GM23338 (cell line): Measurements from ENCODE around the gene GSAP. TPM values are rescaled to one million over a fixed set of nuclear protein-coding genes. Genes with fewer than 3 reads are reported as not detected.

ENCODE experiments used
- ATAC-seq: fragments of 200-7000 bp; cut with Tn5 transposase; 3 replicates; pipeline ENCODE4 v1.9.1; 2020
- DNase-seq: peaks from one replicate; pipeline ENCODE4 v3.0.0-alpha.2; 2015; ENCODE audit warnings: low spot score
- H2AFZ ChIP-seq: fragments of 200-600 bp; sonication (generic); 2 replicates; pipeline ENCODE4 v1.8.0; 2016; ENCODE audit warnings: antibody characterized with exemption, mild to moderate bottlenecking, moderate library complexity
- H3F3A ChIP-seq: fragments of 200-600 bp; sonication (generic); replicated peaks from 2 replicates; pipeline ENCODE4 v1.8.0; 2017; ENCODE audit warnings: antibody characterized with exemption, mixed run types, low read depth
- H3K27ac ChIP-seq: fragments of 200-600 bp; sonication (generic); 2 replicates; pipeline ENCODE4 v1.6.1; 2016; ENCODE audit warnings: low read depth
- H3K27me3 ChIP-seq: fragments of 200-600 bp; sonication (generic); 2 replicates; pipeline ENCODE4 v1.8.0; 2016; ENCODE audit warnings: mild to moderate bottlenecking, mixed run types, moderate library complexity; ENCODE audit not compliant: insufficient read depth
- H3K36me3 ChIP-seq: fragments of 200-600 bp; sonication (generic); 2 replicates; pipeline ENCODE4 v1.8.0; 2016; ENCODE audit warnings: mild to moderate bottlenecking; ENCODE audit not compliant: insufficient read depth
- H3K4me1 ChIP-seq: fragments of 200-600 bp; sonication (generic); 2 replicates; pipeline ENCODE4 v1.8.0; 2016; ENCODE audit warnings: mild to moderate bottlenecking, moderate library complexity; ENCODE audit not compliant: insufficient read depth
- H3K4me2 ChIP-seq: fragments of 200-600 bp; sonication (generic); 2 replicates; pipeline ENCODE4 v1.7.1; 2017; ENCODE audit warnings: mixed run types
- H3K4me3 ChIP-seq: fragments of 200-600 bp; sonication (generic); 2 replicates; pipeline ENCODE4 v1.6.1; 2016; ENCODE audit warnings: mixed run types
- H3K79me2 ChIP-seq: fragments of 200-600 bp; sonication (generic); replicated peaks from 2 replicates; pipeline ENCODE4 v1.8.0; 2017; ENCODE audit warnings: mild to moderate bottlenecking; ENCODE audit not compliant: insufficient read depth
- H3K9me2 ChIP-seq: fragments of 200-600 bp; sonication (generic); 2 replicates; pipeline ENCODE4 v1.8.0; 2017; ENCODE audit not compliant: insufficient read depth
- H4K20me1 ChIP-seq: fragments of 200-600 bp; sonication (generic); replicated peaks from 2 replicates; pipeline ENCODE4 v1.8.0; 2017; ENCODE audit warnings: mild to moderate bottlenecking; ENCODE audit not compliant: insufficient read depth
- H3K27ac Mint-ChIP-seq: 2 replicates; pipeline ENCODE4 v1.8.0; 2020; ENCODE audit warnings: inconsistent platforms, mild to moderate bottlenecking, moderate library complexity, mixed read lengths
- H3K27me3 Mint-ChIP-seq: 3 replicates; pipeline ENCODE4 v1.8.0; 2022; ENCODE audit warnings: low read depth, mild to moderate bottlenecking, moderate library complexity, mixed read lengths, inconsistent platforms; ENCODE audit not compliant: insufficient read depth, poor library complexity
- H3K36me3 Mint-ChIP-seq: 3 replicates; pipeline ENCODE4 v1.8.0; 2021; ENCODE audit warnings: low read depth, mild to moderate bottlenecking, inconsistent platforms, moderate library complexity, mixed read lengths
- H3K4me1 Mint-ChIP-seq: 3 replicates; pipeline ENCODE4 v1.8.0; 2020; ENCODE audit warnings: mild to moderate bottlenecking, inconsistent platforms, mixed read lengths
- H3K4me3 Mint-ChIP-seq: 3 replicates; pipeline ENCODE4 v1.8.0; 2021; ENCODE audit warnings: moderate library complexity, mild to moderate bottlenecking, inconsistent platforms, mixed read lengths
- H3K9me3 Mint-ChIP-seq: 3 replicates; pipeline ENCODE4 v1.8.0; 2020; ENCODE audit warnings: moderate library complexity, mild to moderate bottlenecking, inconsistent platforms, mixed read lengths
- CREB1 ChIP-seq: fragments of 250-450 bp; sonication (Bioruptor Pico); IDR thresholded peaks from 2 replicates; pipeline ENCODE4 v1.5.0; 2020; ENCODE audit warnings: low read depth, mild to moderate bottlenecking, moderate library complexity
- EZH2 ChIP-seq: fragments of 200-600 bp; sonication (generic); IDR thresholded peaks from one replicate; pipeline ENCODE4 v1.8.0; 2017; ENCODE audit warnings: antibody characterized with exemption, mild to moderate bottlenecking, low read depth; ENCODE audit not compliant: unreplicated experiment
- JUNB ChIP-seq: IDR thresholded peaks from one replicate; pipeline ENCODE4 v1.6.1; 2016; ENCODE audit warnings: antibody characterized with exemption; ENCODE audit not compliant: unreplicated experiment
- STAT1 ChIP-seq: IDR thresholded peaks from one replicate; pipeline ENCODE4 v1.6.1; 2016; ENCODE audit warnings: antibody characterized with exemption; ENCODE audit not compliant: unreplicated experiment
- ZNF331 ChIP-seq: fragments of 250-450 bp; sonication (Bioruptor Pico); IDR thresholded peaks from 2 replicates; pipeline ENCODE4 v1.5.0; 2020; ENCODE audit warnings: low read depth, mild to moderate bottlenecking, moderate library complexity
- polyA plus RNA-seq: library from polyadenylated mRNA; unstranded; fragments of >200 nt; fragmentation: Nextera tagmentation; extraction: Ambion mirVana; gene quantifications from 2 replicates; pipeline ENCODE4 v1.2.1, GENCODE V29; 2016
- total RNA-seq: library from RNA; depleted of rRNA; stranded (reverse); fragments of >200 nt; shearing (Covaris generic); gene quantifications from 2 replicates; pipeline ENCODE4 v1.2.3, GENCODE V29; 2014
- TF ChIP-seq, protein P1 (sequence below): IDR thresholded peaks from 2 replicates; pipeline ENCODE4 v1.6.1; 2016; ENCODE audit warnings: antibody characterized with exemption
- TF ChIP-seq, protein P2 (sequence below), 2 experiments: fragments of 200-600 bp in 1 of 2; sonication (generic) in 1 of 2; conservative IDR thresholded peaks; 2 replicates each; pipeline versions ENCODE4 v1.5.1 to v1.6.1; 2016 to 2017; ENCODE audit warnings: antibody characterized with exemption in 2 of 2, low read depth in 2 of 2, mild to moderate bottlenecking in 2 of 2, moderate library complexity in 1 of 2
- TF ChIP-seq, protein P3 (sequence below): fragments of 250-450 bp; sonication (Bioruptor Pico); IDR thresholded peaks from 2 replicates; pipeline ENCODE4 v1.5.0; 2020; ENCODE audit warnings: mild to moderate bottlenecking, moderate library complexity

Gene GSAP
- total and polyA plus RNA-seq, 2 experiments from 2014 or later, result 0.63 to 1.1 TPM

DNA sequence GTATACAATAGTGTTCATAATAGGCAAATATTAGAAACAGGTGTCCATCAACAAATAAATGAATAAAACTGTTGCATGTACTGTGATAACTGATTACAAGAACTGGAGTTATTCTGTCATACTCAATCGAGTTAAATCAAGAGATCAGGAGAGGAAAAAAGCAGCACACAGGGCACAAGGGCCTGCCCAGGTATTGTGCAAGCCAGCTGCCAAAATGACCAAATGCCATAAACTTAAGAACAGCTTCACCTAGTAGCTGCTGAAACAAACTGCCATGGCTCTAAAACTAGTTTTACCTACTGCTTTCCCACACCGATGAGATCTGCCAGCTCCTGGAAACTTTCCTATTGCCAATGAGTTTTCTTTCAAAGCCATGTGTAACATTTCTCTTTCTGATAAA lies 12.2 kb downstream of the GSAP start (continued):
- no peak for TF ChIP-seq CREB1
- TF ChIP-seq, protein P1, sequence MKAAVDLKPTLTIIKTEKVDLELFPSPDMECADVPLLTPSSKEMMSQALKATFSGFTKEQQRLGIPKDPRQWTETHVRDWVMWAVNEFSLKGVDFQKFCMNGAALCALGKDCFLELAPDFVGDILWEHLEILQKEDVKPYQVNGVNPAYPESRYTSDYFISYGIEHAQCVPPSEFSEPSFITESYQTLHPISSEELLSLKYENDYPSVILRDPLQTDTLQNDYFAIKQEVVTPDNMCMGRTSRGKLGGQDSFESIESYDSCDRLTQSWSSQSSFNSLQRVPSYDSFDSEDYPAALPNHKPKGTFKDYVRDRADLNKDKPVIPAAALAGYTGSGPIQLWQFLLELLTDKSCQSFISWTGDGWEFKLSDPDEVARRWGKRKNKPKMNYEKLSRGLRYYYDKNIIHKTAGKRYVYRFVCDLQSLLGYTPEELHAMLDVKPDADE, result no peak

DNA sequence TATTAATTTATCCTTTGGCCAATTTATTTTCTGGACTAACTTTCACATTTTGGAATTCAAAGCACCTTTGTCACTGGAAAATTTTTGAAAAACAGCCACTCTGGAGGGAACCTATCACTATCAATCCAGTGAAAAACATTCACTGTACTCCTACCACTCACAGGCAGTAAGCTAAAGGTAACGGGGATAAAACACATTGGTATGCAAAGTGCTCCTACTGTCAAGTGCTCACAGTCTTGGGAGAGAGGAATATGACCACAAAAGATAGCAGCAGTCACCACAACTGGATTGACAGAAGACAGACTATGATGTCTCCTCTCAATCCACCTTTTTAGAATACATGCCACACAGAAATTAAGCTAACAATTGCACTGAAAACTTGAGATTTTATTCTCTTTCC lies 13.3 kb downstream of the GSAP start:
- TF ChIP-seq STAT1, result no peak
- TF ChIP-seq, protein P2, sequence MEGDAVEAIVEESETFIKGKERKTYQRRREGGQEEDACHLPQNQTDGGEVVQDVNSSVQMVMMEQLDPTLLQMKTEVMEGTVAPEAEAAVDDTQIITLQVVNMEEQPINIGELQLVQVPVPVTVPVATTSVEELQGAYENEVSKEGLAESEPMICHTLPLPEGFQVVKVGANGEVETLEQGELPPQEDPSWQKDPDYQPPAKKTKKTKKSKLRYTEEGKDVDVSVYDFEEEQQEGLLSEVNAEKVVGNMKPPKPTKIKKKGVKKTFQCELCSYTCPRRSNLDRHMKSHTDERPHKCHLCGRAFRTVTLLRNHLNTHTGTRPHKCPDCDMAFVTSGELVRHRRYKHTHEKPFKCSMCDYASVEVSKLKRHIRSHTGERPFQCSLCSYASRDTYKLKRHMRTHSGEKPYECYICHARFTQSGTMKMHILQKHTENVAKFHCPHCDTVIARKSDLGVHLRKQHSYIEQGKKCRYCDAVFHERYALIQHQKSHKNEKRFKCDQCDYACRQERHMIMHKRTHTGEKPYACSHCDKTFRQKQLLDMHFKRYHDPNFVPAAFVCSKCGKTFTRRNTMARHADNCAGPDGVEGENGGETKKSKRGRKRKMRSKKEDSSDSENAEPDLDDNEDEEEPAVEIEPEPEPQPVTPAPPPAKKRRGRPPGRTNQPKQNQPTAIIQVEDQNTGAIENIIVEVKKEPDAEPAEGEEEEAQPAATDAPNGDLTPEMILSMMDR (conservative IDR thresholded peaks at IDR 0.05; ENCODE audit: low read depth in 2 of 2), result no peak
- no peak for TF ChIP-seq JUNB
- TF ChIP-seq, protein P3, sequence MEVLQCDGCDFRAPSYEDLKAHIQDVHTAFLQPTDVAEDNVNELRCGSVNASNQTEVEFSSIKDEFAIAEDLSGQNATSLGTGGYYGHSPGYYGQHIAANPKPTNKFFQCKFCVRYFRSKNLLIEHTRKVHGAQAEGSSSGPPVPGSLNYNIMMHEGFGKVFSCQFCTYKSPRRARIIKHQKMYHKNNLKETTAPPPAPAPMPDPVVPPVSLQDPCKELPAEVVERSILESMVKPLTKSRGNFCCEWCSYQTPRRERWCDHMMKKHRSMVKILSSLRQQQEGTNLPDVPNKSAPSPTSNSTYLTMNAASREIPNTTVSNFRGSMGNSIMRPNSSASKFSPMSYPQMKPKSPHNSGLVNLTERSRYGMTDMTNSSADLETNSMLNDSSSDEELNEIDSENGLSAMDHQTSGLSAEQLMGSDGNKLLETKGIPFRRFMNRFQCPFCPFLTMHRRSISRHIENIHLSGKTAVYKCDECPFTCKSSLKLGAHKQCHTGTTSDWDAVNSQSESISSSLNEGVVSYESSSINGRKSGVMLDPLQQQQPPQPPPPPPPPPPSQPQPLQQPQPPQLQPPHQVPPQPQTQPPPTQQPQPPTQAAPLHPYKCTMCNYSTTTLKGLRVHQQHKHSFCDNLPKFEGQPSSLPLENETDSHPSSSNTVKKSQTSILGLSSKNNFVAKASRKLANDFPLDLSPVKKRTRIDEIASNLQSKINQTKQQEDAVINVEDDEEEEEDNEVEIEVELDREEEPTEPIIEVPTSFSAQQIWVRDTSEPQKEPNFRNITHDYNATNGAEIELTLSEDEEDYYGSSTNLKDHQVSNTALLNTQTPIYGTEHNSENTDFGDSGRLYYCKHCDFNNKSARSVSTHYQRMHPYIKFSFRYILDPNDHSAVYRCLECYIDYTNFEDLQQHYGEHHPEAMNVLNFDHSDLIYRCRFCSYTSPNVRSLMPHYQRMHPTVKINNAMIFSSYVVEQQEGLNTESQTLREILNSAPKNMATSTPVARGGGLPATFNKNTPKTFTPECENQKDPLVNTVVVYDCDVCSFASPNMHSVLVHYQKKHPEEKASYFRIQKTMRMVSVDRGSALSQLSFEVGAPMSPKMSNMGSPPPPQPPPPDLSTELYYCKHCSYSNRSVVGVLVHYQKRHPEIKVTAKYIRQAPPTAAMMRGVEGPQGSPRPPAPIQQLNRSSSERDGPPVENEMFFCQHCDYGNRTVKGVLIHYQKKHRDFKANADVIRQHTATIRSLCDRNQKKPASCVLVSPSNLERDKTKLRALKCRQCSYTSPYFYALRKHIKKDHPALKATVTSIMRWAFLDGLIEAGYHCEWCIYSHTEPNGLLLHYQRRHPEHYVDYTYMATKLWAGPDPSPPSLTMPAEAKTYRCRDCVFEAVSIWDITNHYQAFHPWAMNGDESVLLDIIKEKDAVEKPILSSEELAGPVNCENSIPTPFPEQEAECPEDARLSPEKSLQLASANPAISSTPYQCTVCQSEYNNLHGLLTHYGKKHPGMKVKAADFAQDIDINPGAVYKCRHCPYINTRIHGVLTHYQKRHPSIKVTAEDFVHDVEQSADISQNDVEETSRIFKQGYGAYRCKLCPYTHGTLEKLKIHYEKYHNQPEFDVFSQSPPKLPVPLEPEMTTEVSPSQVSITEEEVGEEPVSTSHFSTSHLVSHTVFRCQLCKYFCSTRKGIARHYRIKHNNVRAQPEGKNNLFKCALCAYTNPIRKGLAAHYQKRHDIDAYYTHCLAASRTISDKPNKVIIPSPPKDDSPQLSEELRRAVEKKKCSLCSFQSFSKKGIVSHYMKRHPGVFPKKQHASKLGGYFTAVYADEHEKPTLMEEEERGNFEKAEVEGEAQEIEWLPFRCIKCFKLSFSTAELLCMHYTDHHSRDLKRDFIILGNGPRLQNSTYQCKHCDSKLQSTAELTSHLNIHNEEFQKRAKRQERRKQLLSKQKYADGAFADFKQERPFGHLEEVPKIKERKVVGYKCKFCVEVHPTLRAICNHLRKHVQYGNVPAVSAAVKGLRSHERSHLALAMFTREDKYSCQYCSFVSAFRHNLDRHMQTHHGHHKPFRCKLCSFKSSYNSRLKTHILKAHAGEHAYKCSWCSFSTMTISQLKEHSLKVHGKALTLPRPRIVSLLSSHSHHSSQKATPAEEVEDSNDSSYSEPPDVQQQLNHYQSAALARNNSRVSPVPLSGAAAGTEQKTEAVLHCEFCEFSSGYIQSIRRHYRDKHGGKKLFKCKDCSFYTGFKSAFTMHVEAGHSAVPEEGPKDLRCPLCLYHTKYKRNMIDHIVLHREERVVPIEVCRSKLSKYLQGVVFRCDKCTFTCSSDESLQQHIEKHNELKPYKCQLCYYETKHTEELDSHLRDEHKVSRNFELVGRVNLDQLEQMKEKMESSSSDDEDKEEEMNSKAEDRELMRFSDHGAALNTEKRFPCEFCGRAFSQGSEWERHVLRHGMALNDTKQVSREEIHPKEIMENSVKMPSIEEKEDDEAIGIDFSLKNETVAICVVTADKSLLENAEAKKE, result no peak
- no peak for TF ChIP-seq ZNF331
- TF ChIP-seq EZH2, result no peak
- TF ChIP-seq CREB1, result no peak
- no peaks in the 10 kb centered on the region for H3F3A ChIP-seq
- no peak overlapping the region; the same call in 1 of the 2 replicates for H3K27ac ChIP-seq
- no peaks in the 10 kb centered on the region for H3K9me2 ChIP-seq
- H3K27ac Mint-ChIP-seq, result no peak overlapping the region
- no peak overlapping the region for H3K4me3 Mint-ChIP-seq
- no peak overlapping the region for H3K4me2 ChIP-seq
- ATAC-seq (peak; percentile 73), DNase-seq (no peak)
- no peaks in the 10 kb centered on the region for H4K20me1 ChIP-seq
- H3K36me3 ChIP-seq, result no peaks in the 10 kb centered on the region
- H2AFZ ChIP-seq, result no peak overlapping the region
- H3K4me1 ChIP-seq, result peaks cover 11% of the 10 kb centered on the region
- no peaks in the 10 kb centered on the region for H3K36me3 Mint-ChIP-seq
- H3K79me2 ChIP-seq, result no peaks in the 10 kb centered on the region
- no peaks in the 10 kb centered on the region for H3K27me3 ChIP-seq
- peaks cover 11% of the 10 kb centered on the region; the same call in 2 of the 3 replicates for H3K4me1 Mint-ChIP-seq
- peaks cover 2% of the 10 kb centered on the region for H3K27me3 Mint-ChIP-seq
- no peaks in the 10 kb centered on the region for H3K9me3 Mint-ChIP-seq
- H3K4me3 ChIP-seq, result no peak overlapping the region
